Upper lobe of left lung (tissue), 6 donors: ENCODE results near the gene GDF2. TPM values are rescaled to one million over a fixed set of nuclear protein-coding genes. Genes with fewer than 3 reads are reported as not detected.

ENCODE experiments used
- ATAC-seq, 2 donors: fragments of 200-7000 bp; cut with Tn5 transposase; one replicate each; pipeline ENCODE4 v1.9.1; 2022; ENCODE audit warnings: mild to moderate bottlenecking in 2 of 2, moderate library complexity in 2 of 2; ENCODE audit not compliant: low FRiP score in 2 of 2
- DNase-seq, 2 donors: peaks; one replicate each; pipeline ENCODE4 v3.0.0-alpha.2; 2019 to 2020
- H3K27ac ChIP-seq, 4 donors: fragments of 200-600 bp; sonication (generic); one replicate each; pipeline ENCODE4 v1.5.1; 2016 to 2019
- H3K27me3 ChIP-seq, 4 donors: fragments of 200-600 bp; sonication (generic); one replicate each; pipeline ENCODE4 v1.5.1; 2017 to 2019
- H3K36me3 ChIP-seq, 4 donors: fragments of 200-600 bp; sonication (generic); one replicate each; pipeline ENCODE4 v1.5.1; 2016 to 2019
- H3K4me1 ChIP-seq, 4 donors: fragments of 200-600 bp; sonication (generic); one replicate each; pipeline ENCODE4 v1.5.1; 2018 to 2019
- H3K4me3 ChIP-seq, 4 donors: fragments of 200-600 bp; sonication (generic); one replicate each; pipeline ENCODE4 v1.5.1; 2017 to 2019; ENCODE audit warnings: mild to moderate bottlenecking in 2 of 4, moderate library complexity in 1 of 4
- H3K9me3 ChIP-seq, 4 donors: fragments of 200-600 bp; sonication (generic); one replicate each; pipeline ENCODE4 v1.5.1; 2018 to 2019
- EP300 ChIP-seq, 4 donors: sonication (generic); formaldehyde crosslinking; IDR thresholded peaks; one replicate each; pipeline ENCODE4 v1.5.1; 2017; ENCODE audit warnings: antibody characterized with exemption in 4 of 4, control low read depth in 2 of 4
- POLR2A ChIP-seq, 4 donors: fragments of 450-650 bp; IDR thresholded peaks; one replicate each; pipeline ENCODE4 v1.5.1; 2016 to 2017; ENCODE audit warnings: antibody characterized with exemption in 4 of 4, mild to moderate bottlenecking in 2 of 4
- POLR2AphosphoS5 ChIP-seq, 2 donors: sonication (generic); formaldehyde crosslinking; IDR thresholded peaks; one replicate each; pipeline ENCODE4 v1.5.1; 2017; ENCODE audit warnings: antibody characterized with exemption in 2 of 2
- WGBS, 2 donors: methylation state at CpG; one replicate each; pipeline ENCODE4 v1.1.5; 2017 to 2018; 5-methylcytosine and 5-hydroxymethylcytosine counted together
- total RNA-seq, 6 donors: library from RNA; depleted of rRNA in 4 of 6; stranded (reverse); fragments of >200 nt in 4 of 6; gene quantifications; one replicate each; pipeline versions ENCODE4 v1.1.0 to v1.2.1, GENCODE V29; 2016 to 2021
- TF ChIP-seq, protein P1 (sequence below), 6 experiments: fragments of 450-650 bp in 4 of 6; fragments of 200-600 bp in 2 of 6; sonication (generic) in 2 of 6; IDR thresholded peaks; one replicate each; pipeline ENCODE4 v1.5.1; 2016 to 2019; ENCODE audit warnings: antibody characterized with exemption in 6 of 6
- donor health status: DM: no; HTN: no; CAD: no; lungs with moderate emphysema.
- donor health status: DM: no; HTN: yes; CAD: no; lungs with severe emphysema.

The GDF2 gene
- total RNA-seq, 6 donors from 2014 or later: not detected

DNA sequence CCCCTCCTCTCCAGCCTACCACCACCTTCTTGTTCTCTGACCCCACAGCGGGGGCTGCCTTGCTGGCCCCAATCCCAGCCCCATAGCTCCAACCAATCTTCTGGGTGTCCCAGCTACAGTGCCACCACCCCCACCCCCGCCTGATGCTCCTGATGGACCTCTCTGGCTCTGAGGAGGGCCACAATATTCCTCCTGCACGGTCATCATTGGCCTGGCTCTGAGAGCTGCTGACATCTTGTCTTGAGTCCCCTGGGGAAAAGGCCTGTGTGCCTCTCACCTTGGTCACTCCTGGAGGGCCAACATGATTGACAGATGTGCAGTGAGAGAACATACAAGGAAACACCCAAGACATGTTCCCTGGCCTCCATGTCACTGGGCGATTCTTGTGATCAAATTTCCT, 7.6 kb downstream of the GDF2 start:
- no peak overlapping the region for H3K4me3 ChIP-seq
- DNase-seq: no peak
- no peak for ATAC-seq
- TF ChIP-seq, protein P1, sequence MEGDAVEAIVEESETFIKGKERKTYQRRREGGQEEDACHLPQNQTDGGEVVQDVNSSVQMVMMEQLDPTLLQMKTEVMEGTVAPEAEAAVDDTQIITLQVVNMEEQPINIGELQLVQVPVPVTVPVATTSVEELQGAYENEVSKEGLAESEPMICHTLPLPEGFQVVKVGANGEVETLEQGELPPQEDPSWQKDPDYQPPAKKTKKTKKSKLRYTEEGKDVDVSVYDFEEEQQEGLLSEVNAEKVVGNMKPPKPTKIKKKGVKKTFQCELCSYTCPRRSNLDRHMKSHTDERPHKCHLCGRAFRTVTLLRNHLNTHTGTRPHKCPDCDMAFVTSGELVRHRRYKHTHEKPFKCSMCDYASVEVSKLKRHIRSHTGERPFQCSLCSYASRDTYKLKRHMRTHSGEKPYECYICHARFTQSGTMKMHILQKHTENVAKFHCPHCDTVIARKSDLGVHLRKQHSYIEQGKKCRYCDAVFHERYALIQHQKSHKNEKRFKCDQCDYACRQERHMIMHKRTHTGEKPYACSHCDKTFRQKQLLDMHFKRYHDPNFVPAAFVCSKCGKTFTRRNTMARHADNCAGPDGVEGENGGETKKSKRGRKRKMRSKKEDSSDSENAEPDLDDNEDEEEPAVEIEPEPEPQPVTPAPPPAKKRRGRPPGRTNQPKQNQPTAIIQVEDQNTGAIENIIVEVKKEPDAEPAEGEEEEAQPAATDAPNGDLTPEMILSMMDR (IDR thresholded peaks at IDR 0.05): no peak
- TF ChIP-seq POLR2A (IDR thresholded peaks at IDR 0.05) (no peak), POLR2AphosphoS5 (IDR thresholded peaks at IDR 0.05) (no peak), EP300 (IDR thresholded peaks at IDR 0.05) (no peak)
- WGBS, 2 donors: 82 to 92% methylated on average over 3 to 4 of the region's 4 CpGs
- H3K4me1 ChIP-seq: no peaks in the 10 kb centered on the region
- no peak overlapping the region for H3K27ac ChIP-seq
- H3K27me3 ChIP-seq: no peaks in the 10 kb centered on the region
- no peaks in the 10 kb centered on the region for H3K9me3 ChIP-seq
- no peaks in the 10 kb centered on the region for H3K36me3 ChIP-seq

DNA sequence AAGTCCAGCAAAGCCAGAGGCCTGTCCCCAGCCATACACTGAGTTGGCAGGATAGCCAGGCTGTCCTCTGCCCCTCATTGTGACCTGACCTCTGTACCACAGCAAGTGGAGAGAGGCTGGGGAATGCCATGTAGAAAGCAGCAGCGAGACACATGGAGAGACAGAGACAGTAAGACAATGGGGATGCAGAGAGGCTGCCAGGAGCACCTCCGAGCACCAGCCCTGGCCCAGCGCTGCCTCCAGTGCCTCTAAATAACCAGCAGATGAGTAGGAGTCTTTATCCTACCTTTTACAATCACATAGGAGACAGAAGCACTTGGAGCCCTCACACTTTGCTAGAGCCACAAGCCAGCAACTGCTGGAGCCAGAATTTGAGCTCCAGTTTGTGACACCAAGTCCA, 8.1 kb downstream of the GDF2 start:
- 89 to 90% methylated on average over 1 to 3 of the region's 3 CpGs for WGBS, 2 donors
- no peak for ATAC-seq
- peak in 1 of 2 donors; percentile 12 for DNase-seq

DNA sequence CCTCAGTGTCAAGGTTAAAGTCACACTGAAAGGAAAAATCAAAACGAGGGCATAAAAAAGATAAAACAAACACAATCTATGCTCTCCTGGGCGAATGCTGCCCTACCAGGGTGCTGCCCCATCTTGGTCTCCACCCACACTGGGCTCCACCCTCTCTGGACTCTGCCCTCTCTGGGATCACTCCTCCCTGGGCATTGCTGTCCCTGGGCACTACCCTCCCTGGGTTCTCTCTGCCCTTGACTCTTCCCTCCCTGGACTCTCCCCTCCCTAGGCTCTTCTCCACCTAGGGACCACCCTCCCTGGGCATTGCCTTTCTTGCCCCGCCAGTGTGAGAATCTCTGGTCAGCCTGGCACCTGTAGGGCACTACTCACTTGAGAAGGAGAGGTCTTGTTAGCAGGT, 8.6 kb downstream of the GDF2 start:
- Histone ChIP-seq H3K4me3 (no peak overlapping the region), H3K27me3 (no peaks in the 10 kb centered on the region), H3K9me3 (no peaks in the 10 kb centered on the region), H3K4me1 (no peaks in the 10 kb centered on the region), H3K27ac (no peak overlapping the region), H3K36me3 (no peaks in the 10 kb centered on the region)
- 68 to 72% methylated on average over 2 to 3 of the region's 3 CpGs for WGBS, 2 donors
- ATAC-seq (peak in 1 of 2 donors; percentile 53), DNase-seq (no peak)
- TF ChIP-seq, protein P1 (IDR thresholded peaks at IDR 0.05): no peak
- TF ChIP-seq EP300 (IDR thresholded peaks at IDR 0.05): no peak
- no peak for TF ChIP-seq POLR2AphosphoS5 (IDR thresholded peaks at IDR 0.05)
- no peak for TF ChIP-seq POLR2A (IDR thresholded peaks at IDR 0.05)

More for the DNA sequence above, 8.1 kb downstream of the GDF2 start:
- Histone ChIP-seq H3K4me3 (no peak overlapping the region), H3K4me1 (no peaks in the 10 kb centered on the region), H3K27me3 (no peaks in the 10 kb centered on the region), H3K36me3 (no peaks in the 10 kb centered on the region), H3K27ac (no peak overlapping the region), H3K9me3 (no peaks in the 10 kb centered on the region)
- TF ChIP-seq POLR2A (IDR thresholded peaks at IDR 0.05): no peak
- no peak for TF ChIP-seq EP300 (IDR thresholded peaks at IDR 0.05)
- TF ChIP-seq, protein P1 (IDR thresholded peaks at IDR 0.05): no peak
- TF ChIP-seq POLR2AphosphoS5 (IDR thresholded peaks at IDR 0.05): no peak

DNA sequence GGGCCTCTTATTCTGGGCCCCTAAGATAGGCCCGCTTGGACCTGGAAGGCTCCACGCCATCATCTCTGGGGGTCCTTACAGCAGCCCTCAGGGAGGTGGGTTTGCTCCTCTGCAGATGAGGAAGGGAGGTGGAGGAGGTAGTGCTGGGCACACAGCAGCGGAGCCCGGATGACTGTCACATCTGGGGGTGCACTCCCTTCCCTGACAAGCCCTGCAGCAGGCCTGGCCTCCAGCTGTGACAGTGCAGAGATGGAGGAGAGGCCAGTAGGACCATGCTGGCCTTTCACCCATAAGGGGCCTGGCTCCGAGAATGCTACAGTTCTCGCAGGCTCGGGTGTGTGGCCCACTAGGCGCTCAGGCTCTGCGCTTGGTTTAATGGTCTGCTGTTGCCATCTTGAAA, 9.2 kb downstream of the GDF2 start:
- Histone ChIP-seq H3K4me3 (no peak overlapping the region), H3K36me3 (no peaks in the 10 kb centered on the region), H3K27me3 (no peaks in the 10 kb centered on the region), H3K9me3 (no peaks in the 10 kb centered on the region), H3K4me1 (no peaks in the 10 kb centered on the region), H3K27ac (no peak overlapping the region)
- ATAC-seq (no peak), DNase-seq (peak in 1 of 2 donors; percentile 26)
- WGBS, 2 donors: 98 to 100% methylated on average over 2 to 9 of the region's 9 CpGs
- TF ChIP-seq POLR2AphosphoS5 (IDR thresholded peaks at IDR 0.05) (no peak), EP300 (IDR thresholded peaks at IDR 0.05) (no peak), POLR2A (IDR thresholded peaks at IDR 0.05) (no peak)
- TF ChIP-seq, protein P1 (IDR thresholded peaks at IDR 0.05): no peak

DNA sequence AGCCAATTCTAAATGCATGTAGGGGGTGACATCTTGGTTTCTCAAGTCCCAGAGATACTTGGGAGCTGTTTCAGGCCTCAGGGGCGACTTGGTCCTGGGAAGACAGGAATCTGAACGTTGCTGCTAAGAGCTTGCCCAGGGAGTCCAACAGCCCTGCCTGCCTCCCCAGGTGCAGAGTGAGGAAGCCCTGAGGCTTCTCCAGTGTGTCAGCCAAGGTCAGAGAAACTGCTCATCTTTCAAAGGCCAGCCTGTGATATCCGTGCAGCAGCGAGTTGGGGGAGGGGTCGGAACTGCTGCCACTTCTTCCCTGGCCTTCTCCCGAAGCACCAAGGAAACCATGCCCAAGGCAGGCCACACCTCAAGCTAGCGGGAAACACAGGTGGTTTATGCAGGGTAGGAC, 9.7 kb downstream of the GDF2 start:
- TF ChIP-seq EP300 (IDR thresholded peaks at IDR 0.05) (no peak), POLR2AphosphoS5 (IDR thresholded peaks at IDR 0.05) (no peak), POLR2A (IDR thresholded peaks at IDR 0.05) (no peak)
- TF ChIP-seq, protein P1 (IDR thresholded peaks at IDR 0.05): no peak
- Histone ChIP-seq H3K27ac (no peak overlapping the region), H3K36me3 (no peaks in the 10 kb centered on the region), H3K9me3 (no peaks in the 10 kb centered on the region), H3K4me3 (no peak overlapping the region), H3K4me1 (no peaks in the 10 kb centered on the region), H3K27me3 (no peaks in the 10 kb centered on the region)
- WGBS, 2 donors: 84 to 100% methylated on average over 1 to 7 of the region's 7 CpGs
- DNase-seq: no peak
- ATAC-seq: no peak
